ENCODE data around the gene RTN4. TPM values are rescaled to one million over a fixed set of nuclear protein-coding genes. Genes with fewer than 3 reads are reported as not detected.

The RTN4 gene
- total RNA-seq, 1 experiment from 2014 or later: 236 TPM

DNA sequence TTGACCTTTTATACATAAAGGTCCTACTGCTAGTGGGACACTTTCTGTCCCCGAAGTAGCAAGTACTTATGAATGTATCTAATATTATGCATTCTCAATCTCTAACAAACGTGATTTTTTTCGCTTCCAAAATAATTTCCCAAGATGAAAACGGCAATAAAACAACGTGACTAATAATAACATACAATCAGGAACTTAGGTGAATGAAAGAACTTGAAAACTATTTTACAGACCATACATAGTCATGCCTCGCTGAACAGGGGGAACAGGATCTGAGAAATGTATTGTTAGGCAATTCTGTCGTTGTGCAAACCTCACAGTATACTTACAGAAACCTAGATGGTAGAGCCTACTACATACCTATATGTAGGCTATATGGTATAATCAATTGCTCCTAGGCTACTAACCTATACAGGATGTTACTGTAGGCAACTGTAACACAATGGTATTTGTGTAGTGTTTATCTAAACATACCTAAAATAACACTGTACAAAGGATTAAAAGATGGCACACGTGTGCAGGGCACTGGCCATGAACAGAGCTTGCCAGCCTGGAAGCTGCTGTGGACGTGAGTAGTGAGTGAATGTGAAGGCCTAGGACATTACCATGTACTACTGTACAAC is 2.5 kb downstream of the RTN4 start:
- CTCF ChIA-PET: interaction anchor here (1.1 to 2.0 kb wide), 7 partner anchors 32 to 148 kb away, joined by 3 to 10 read pairs (median 6); no protein-coding TSS in a partner anchor
- Histone ChIP-seq H3K36me3 (ENCODE audit: control insufficient read depth, insufficient read depth, low read length) (no peaks in the 10 kb centered on the region), H3K9me3 (no peaks in the 10 kb centered on the region), H3K27me3 (replicated peaks; ENCODE audit: control insufficient read depth, insufficient read depth, low read length) (no peaks in the 10 kb centered on the region), H3K4me3 (ENCODE audit: low read depth, low read length) (peak overlapping the region; percentile 87), H3K4me1 (peaks cover 48% of the 10 kb centered on the region)
- TF ChIP-seq, protein P1, sequence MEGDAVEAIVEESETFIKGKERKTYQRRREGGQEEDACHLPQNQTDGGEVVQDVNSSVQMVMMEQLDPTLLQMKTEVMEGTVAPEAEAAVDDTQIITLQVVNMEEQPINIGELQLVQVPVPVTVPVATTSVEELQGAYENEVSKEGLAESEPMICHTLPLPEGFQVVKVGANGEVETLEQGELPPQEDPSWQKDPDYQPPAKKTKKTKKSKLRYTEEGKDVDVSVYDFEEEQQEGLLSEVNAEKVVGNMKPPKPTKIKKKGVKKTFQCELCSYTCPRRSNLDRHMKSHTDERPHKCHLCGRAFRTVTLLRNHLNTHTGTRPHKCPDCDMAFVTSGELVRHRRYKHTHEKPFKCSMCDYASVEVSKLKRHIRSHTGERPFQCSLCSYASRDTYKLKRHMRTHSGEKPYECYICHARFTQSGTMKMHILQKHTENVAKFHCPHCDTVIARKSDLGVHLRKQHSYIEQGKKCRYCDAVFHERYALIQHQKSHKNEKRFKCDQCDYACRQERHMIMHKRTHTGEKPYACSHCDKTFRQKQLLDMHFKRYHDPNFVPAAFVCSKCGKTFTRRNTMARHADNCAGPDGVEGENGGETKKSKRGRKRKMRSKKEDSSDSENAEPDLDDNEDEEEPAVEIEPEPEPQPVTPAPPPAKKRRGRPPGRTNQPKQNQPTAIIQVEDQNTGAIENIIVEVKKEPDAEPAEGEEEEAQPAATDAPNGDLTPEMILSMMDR (IDR thresholded peaks at IDR 0.05; ENCODE audit: insufficient read depth in 1 of 2, low read depth in 1 of 2, low read length in 1 of 2, severe bottlenecking in 1 of 2, unreplicated experiment in 1 of 2): no peak
- intact Hi-C loops (cut with micrococcal nuclease; ENCODE audit: unreplicated experiment): loop anchor here (5.0 kb wide), 1 partner anchor 475 kb away; no protein-coding TSS in a partner anchor
- BruUV-seq (replicated peaks): no TSS peak
- POLR2A ChIA-PET: interaction anchor here (0.5 to 1.4 kb wide), 3 partner anchors 62 to 1473 kb away, joined by 3 to 4 read pairs (median 3); no protein-coding TSS in a partner anchor
- H3K27me3 Mint-ChIP-seq (ENCODE audit: insufficient read depth, unreplicated experiment): no peaks in the 10 kb centered on the region
- peaks cover 41% of the 10 kb centered on the region for H3K36me3 Mint-ChIP-seq (ENCODE audit: insufficient read depth, unreplicated experiment)
- peak overlapping the region; percentile 89 for H3K27ac Mint-ChIP-seq (ENCODE audit: unreplicated experiment)
- peak overlapping the region; percentile 88 for H3K4me3 Mint-ChIP-seq (ENCODE audit: unreplicated experiment)
- DNase-seq: peak in 1 of 2 experiments; percentile 69
- peaks cover 26% of the 10 kb centered on the region for H3K4me1 Mint-ChIP-seq (ENCODE audit: low read depth, unreplicated experiment)
- no peaks in the 10 kb centered on the region for H3K9me3 Mint-ChIP-seq (ENCODE audit: unreplicated experiment)

- Histone ChIP-seq H3K4me1 (peaks cover 38% of the 10 kb centered on the region), H3K36me3 (ENCODE audit: control insufficient read depth, insufficient read depth, low read length) (no peaks in the 10 kb centered on the region), H3K27me3 (replicated peaks; ENCODE audit: control insufficient read depth, insufficient read depth, low read length) (no peaks in the 10 kb centered on the region), H3K4me3 (ENCODE audit: low read depth, low read length) (no peak overlapping the region), H3K9me3 (no peaks in the 10 kb centered on the region)
- H3K36me3 Mint-ChIP-seq (ENCODE audit: insufficient read depth, unreplicated experiment): peaks cover 39% of the 10 kb centered on the region
- TF ChIP-seq, protein P1 (IDR thresholded peaks at IDR 0.05; ENCODE audit: insufficient read depth in 1 of 2, low read depth in 1 of 2, low read length in 1 of 2, severe bottlenecking in 1 of 2, unreplicated experiment in 1 of 2): no peak
- no peak for DNase-seq
- intact Hi-C loops (cut with micrococcal nuclease; ENCODE audit: unreplicated experiment): loop anchor here (5.0 kb wide), 1 partner anchor 473 kb away; no protein-coding TSS in a partner anchor
- no TSS peak for BruUV-seq (replicated peaks)
- peak overlapping the region; percentile 89 for H3K27ac Mint-ChIP-seq (ENCODE audit: unreplicated experiment)
- peaks cover 19% of the 10 kb centered on the region for H3K4me1 Mint-ChIP-seq (ENCODE audit: low read depth, unreplicated experiment)
- H3K9me3 Mint-ChIP-seq (ENCODE audit: unreplicated experiment): no peaks in the 10 kb centered on the region
- CTCF ChIA-PET: interaction anchor here (1.0 kb wide), 1 partner anchor 31 kb away, joined by 3 read pairs; no protein-coding TSS in a partner anchor
- POLR2A ChIA-PET: interaction anchor here (0.6 kb wide), 1 partner anchor 26 kb away, joined by 3 read pairs; no protein-coding TSS in a partner anchor
- no peaks in the 10 kb centered on the region for H3K27me3 Mint-ChIP-seq (ENCODE audit: insufficient read depth, unreplicated experiment)
- peak overlapping the region; percentile 88 for H3K4me3 Mint-ChIP-seq (ENCODE audit: unreplicated experiment)
Measured at GRCh38 chr2:55045780-55046179, 4.5 kb downstream of the RTN4 start.

GRCh38 chr2:55043841-55044240 is 6.4 kb downstream of the RTN4 start:
- Histone ChIP-seq H3K9me3 (no peaks in the 10 kb centered on the region), H3K4me1 (peaks cover 38% of the 10 kb centered on the region), H3K4me3 (ENCODE audit: low read depth, low read length) (no peak overlapping the region), H3K27me3 (replicated peaks; ENCODE audit: control insufficient read depth, insufficient read depth, low read length) (no peaks in the 10 kb centered on the region), H3K36me3 (ENCODE audit: control insufficient read depth, insufficient read depth, low read length) (no peaks in the 10 kb centered on the region)
- POLR2A ChIA-PET: no interaction called here
- no peak for DNase-seq
- CTCF ChIA-PET: no interaction called here
- no peak overlapping the region for H3K4me3 Mint-ChIP-seq (ENCODE audit: unreplicated experiment)
- no peaks in the 10 kb centered on the region for H3K9me3 Mint-ChIP-seq (ENCODE audit: unreplicated experiment)
- intact Hi-C loops (cut with micrococcal nuclease; ENCODE audit: unreplicated experiment): no loop called here
- H3K4me1 Mint-ChIP-seq (ENCODE audit: low read depth, unreplicated experiment): peaks cover 19% of the 10 kb centered on the region
- H3K36me3 Mint-ChIP-seq (ENCODE audit: insufficient read depth, unreplicated experiment): peaks cover 22% of the 10 kb centered on the region
- no peak overlapping the region for H3K27ac Mint-ChIP-seq (ENCODE audit: unreplicated experiment)
- BruUV-seq (replicated peaks): no TSS peak
- TF ChIP-seq, protein P1 (IDR thresholded peaks at IDR 0.05; ENCODE audit: insufficient read depth in 1 of 2, low read depth in 1 of 2, low read length in 1 of 2, severe bottlenecking in 1 of 2, unreplicated experiment in 1 of 2): no peak
- no peaks in the 10 kb centered on the region for H3K27me3 Mint-ChIP-seq (ENCODE audit: insufficient read depth, unreplicated experiment)
